ENCODE measurements around the gene BECN2.

DNA sequence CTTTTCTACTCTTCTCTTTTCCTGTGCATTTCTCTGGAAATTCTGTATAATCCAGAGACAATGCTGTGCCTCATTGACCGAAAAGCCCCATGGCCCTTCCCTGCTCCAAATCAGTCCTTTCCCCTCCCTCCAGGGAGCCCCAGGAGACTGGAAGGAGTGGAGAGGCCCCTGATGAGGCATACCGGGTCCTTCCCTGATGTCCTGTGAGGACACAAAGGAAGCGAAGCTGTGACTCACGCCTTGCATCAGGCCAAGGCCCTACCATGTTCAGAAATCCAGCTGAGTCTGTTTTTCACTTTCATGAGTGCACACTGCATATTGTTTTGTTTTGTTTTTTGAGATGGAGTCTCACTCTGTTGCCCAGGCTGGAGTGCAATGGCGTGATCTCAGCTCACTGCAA, 38.7 kb upstream of the BECN2 start:
- TF ChIP-seq, protein P1, sequence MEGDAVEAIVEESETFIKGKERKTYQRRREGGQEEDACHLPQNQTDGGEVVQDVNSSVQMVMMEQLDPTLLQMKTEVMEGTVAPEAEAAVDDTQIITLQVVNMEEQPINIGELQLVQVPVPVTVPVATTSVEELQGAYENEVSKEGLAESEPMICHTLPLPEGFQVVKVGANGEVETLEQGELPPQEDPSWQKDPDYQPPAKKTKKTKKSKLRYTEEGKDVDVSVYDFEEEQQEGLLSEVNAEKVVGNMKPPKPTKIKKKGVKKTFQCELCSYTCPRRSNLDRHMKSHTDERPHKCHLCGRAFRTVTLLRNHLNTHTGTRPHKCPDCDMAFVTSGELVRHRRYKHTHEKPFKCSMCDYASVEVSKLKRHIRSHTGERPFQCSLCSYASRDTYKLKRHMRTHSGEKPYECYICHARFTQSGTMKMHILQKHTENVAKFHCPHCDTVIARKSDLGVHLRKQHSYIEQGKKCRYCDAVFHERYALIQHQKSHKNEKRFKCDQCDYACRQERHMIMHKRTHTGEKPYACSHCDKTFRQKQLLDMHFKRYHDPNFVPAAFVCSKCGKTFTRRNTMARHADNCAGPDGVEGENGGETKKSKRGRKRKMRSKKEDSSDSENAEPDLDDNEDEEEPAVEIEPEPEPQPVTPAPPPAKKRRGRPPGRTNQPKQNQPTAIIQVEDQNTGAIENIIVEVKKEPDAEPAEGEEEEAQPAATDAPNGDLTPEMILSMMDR (IDR thresholded peaks at IDR 0.05), result no peak
- no peak for TF ChIP-seq POLR2A (IDR thresholded peaks at IDR 0.05)

Measured in right lobe of liver (tissue), 4 donors.